GM12891 (cell line): ENCODE data around the gene HK1.

ENCODE experiments used
- POLR2A ChIP-seq: IDR thresholded peaks from 2 replicates; pipeline ENCODE4 v1.6.1; 2011; ENCODE audit warnings: low read depth, low read length, control low read depth
- POLR2AphosphoS5 ChIP-seq: IDR thresholded peaks from 2 replicates; pipeline ENCODE4 v1.6.1; 2011; ENCODE audit warnings: low read depth, low read length, control low read depth
- TAF1 ChIP-seq: IDR thresholded peaks from 2 replicates; pipeline ENCODE4 v1.6.1; 2011; ENCODE audit warnings: low read depth, low read length, control low read depth

DNA sequence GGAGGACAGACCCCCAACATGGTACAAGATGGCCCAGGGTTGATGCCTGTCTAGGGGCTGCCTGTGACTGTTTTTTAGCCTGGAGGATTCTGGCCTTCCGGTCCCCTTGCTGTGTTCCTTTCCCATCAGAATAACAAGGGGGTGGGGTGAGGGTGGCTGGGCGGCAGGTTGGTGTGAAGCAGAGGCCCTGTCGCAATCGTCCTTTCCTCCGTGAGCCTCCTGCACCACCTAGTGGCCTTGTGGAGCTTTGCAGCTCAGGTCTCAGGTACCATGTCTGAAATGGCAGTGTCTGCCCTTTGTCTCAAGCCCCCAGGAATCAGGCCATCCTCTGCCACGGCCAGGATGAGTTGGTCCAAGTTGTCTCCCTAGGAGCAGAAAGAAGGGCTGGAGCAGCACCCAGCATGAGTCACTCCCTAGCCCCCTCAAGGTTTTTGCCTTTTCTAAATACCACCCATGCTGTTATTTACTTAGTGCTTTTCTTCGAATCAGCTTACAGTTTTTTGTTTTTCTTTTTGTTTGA, 114.2 kb downstream of the HK1 start:
- TF ChIP-seq POLR2A: no peak
- no peak for TF ChIP-seq TAF1
- TF ChIP-seq POLR2AphosphoS5: no peak
